Measurements from ENCODE around the gene CALHM2.
"Not testable (repeated sequence)": the region's sequence is repeated elsewhere in the genome, so short reads cannot be mapped to it uniquely, and the experiment has no call there.

Gene CALHM2

GRCh38 chr10:103417148-103417469 lies 35.1 kb downstream of the CALHM2 start:
- H3K9me3 ChIP-seq (ENCODE audit: control insufficient read depth, insufficient read depth, low read length); H3K4me3 ChIP-seq (ENCODE audit: low read length); DNase-seq (ENCODE audit: low read depth, low spot score); H3K27me3 ChIP-seq (ENCODE audit: control insufficient read depth, insufficient read depth, low read length); H3K4me1 ChIP-seq (ENCODE audit: control insufficient read depth, insufficient read depth, low read length); H3K27ac ChIP-seq (ENCODE audit: low read length): not testable (repeated sequence)
- peaks cover 58% of the 10 kb centered on the region for H3K36me3 ChIP-seq (ENCODE audit: control insufficient read depth, insufficient read depth, low read length)
- WGBS (ENCODE audit: insufficient coverage, insufficient read length): no CpG with 5 or more reads among the region's 5 CpGs

GRCh38 chr10:103416436-103417147 lies 35.6 kb downstream of the CALHM2 start:
- H3K4me1 ChIP-seq (ENCODE audit: control insufficient read depth, insufficient read depth, low read length): no peaks in the 10 kb centered on the region
- DNase-seq (ENCODE audit: low read depth, low spot score): no peak
- no peak overlapping the region for H3K27ac ChIP-seq (ENCODE audit: low read length)
- no CpG with 5 or more reads among the region's 8 CpGs for WGBS (ENCODE audit: insufficient coverage, insufficient read length)
- no peaks in the 10 kb centered on the region for H3K9me3 ChIP-seq (ENCODE audit: control insufficient read depth, insufficient read depth, low read length)
- no peaks in the 10 kb centered on the region for H3K27me3 ChIP-seq (ENCODE audit: control insufficient read depth, insufficient read depth, low read length)
- H3K4me3 ChIP-seq (ENCODE audit: low read length): no peak overlapping the region
- peaks cover 58% of the 10 kb centered on the region for H3K36me3 ChIP-seq (ENCODE audit: control insufficient read depth, insufficient read depth, low read length)

GRCh38 chr10:103415581-103415980 lies 36.6 kb downstream of the CALHM2 start:
- H3K9me3 ChIP-seq (ENCODE audit: control insufficient read depth, insufficient read depth, low read length): no peaks in the 10 kb centered on the region
- H3K27ac ChIP-seq (ENCODE audit: low read length): no peak overlapping the region
- H3K36me3 ChIP-seq (ENCODE audit: control insufficient read depth, insufficient read depth, low read length): peaks cover 58% of the 10 kb centered on the region
- WGBS (ENCODE audit: insufficient coverage, insufficient read length): no CpG with 5 or more reads among the region's 8 CpGs
- H3K4me1 ChIP-seq (ENCODE audit: control insufficient read depth, insufficient read depth, low read length): no peaks in the 10 kb centered on the region
- no peak for DNase-seq (ENCODE audit: low read depth, low spot score)
- no peaks in the 10 kb centered on the region for H3K27me3 ChIP-seq (ENCODE audit: control insufficient read depth, insufficient read depth, low read length)
- H3K4me3 ChIP-seq (ENCODE audit: low read length): no peak overlapping the region

GRCh38 chr10:103413564-103413963 lies 38.6 kb downstream of the CALHM2 start:
- Histone ChIP-seq H3K4me3 (ENCODE audit: low read length) (no peak overlapping the region), H3K4me1 (ENCODE audit: control insufficient read depth, insufficient read depth, low read length) (no peaks in the 10 kb centered on the region), H3K27ac (ENCODE audit: low read length) (no peak overlapping the region), H3K36me3 (ENCODE audit: control insufficient read depth, insufficient read depth, low read length) (peaks cover 53% of the 10 kb centered on the region), H3K27me3 (ENCODE audit: control insufficient read depth, insufficient read depth, low read length) (no peaks in the 10 kb centered on the region), H3K9me3 (ENCODE audit: control insufficient read depth, insufficient read depth, low read length) (no peaks in the 10 kb centered on the region)
- no peak for DNase-seq (ENCODE audit: low read depth, low spot score)
- WGBS (ENCODE audit: insufficient coverage, insufficient read length): no CpG with 5 or more reads among the region's 2 CpGs

- 0 out of 2 replicates have a peak, but pooled peaks cover 1% of the 10 kb centered on the region for H3K4me1 ChIP-seq (ENCODE audit: control insufficient read depth, insufficient read depth, low read length)
Measured at GRCh38 chr10:103397191-103397825, 54.9 kb downstream of the CALHM2 start.

GRCh38 chr10:103396789-103397087 lies 55.4 kb downstream of the CALHM2 start:
- WGBS (ENCODE audit: insufficient coverage, insufficient read length): no CpG with 5 or more reads among the region's 8 CpGs

More at GRCh38 chr10:103397191-103397825, 54.9 kb downstream of the CALHM2 start:
- no peak overlapping the region for H3K27ac ChIP-seq (ENCODE audit: low read length)
- H3K4me3 ChIP-seq (ENCODE audit: low read length): peak overlapping the region; percentile 99; the same call in 1 of the 2 replicates
- DNase-seq (ENCODE audit: low read depth, low spot score): no peak
- WGBS (ENCODE audit: insufficient coverage, insufficient read length): no CpG with 5 or more reads among the region's 19 CpGs
- peaks cover 10% of the 10 kb centered on the region; the same call in 1 of the 2 replicates for H3K36me3 ChIP-seq (ENCODE audit: control insufficient read depth, insufficient read depth, low read length)
- no peaks in the 10 kb centered on the region for H3K9me3 ChIP-seq (ENCODE audit: control insufficient read depth, insufficient read depth, low read length)
- no peaks in the 10 kb centered on the region for H3K27me3 ChIP-seq (ENCODE audit: control insufficient read depth, insufficient read depth, low read length)

More at GRCh38 chr10:103396789-103397087, 55.4 kb downstream of the CALHM2 start:
- H3K36me3 ChIP-seq (ENCODE audit: control insufficient read depth, insufficient read depth, low read length): peaks cover 10% of the 10 kb centered on the region; the same call in 1 of the 2 replicates
- 0 out of 2 replicates have a peak, but pooled peaks cover 1% of the 10 kb centered on the region for H3K4me1 ChIP-seq (ENCODE audit: control insufficient read depth, insufficient read depth, low read length)
- peak overlapping the region; percentile 99 for H3K4me3 ChIP-seq (ENCODE audit: low read length)
- no peak for DNase-seq (ENCODE audit: low read depth, low spot score)
- no peaks in the 10 kb centered on the region for H3K27me3 ChIP-seq (ENCODE audit: control insufficient read depth, insufficient read depth, low read length)
- H3K27ac ChIP-seq (ENCODE audit: low read length): no peak overlapping the region
- H3K9me3 ChIP-seq (ENCODE audit: control insufficient read depth, insufficient read depth, low read length): no peaks in the 10 kb centered on the region
